ENCODE data around the gene TPM4.
A peak's percentile ranks its signal among the peaks of the same experiment; 100 is the strongest.

The TPM4 gene

GRCh38 chr19:16121967-16122366 lies 45.7 kb downstream of the TPM4 start:
- DNase-seq (ENCODE audit: low read depth in 2 of 3, low spot score in 1 of 3): no peak

GRCh38 chr19:16124953-16125352 lies 48.7 kb downstream of the TPM4 start:
- no peak for DNase-seq (ENCODE audit: low read depth in 2 of 3, low spot score in 1 of 3)

- no peak for DNase-seq (ENCODE audit: low read depth in 2 of 3, low spot score in 1 of 3)
Measured at GRCh38 chr19:16125737-16126495, 49.6 kb downstream of the TPM4 start.

GRCh38 chr19:16127080-16127479 lies 50.8 kb downstream of the TPM4 start:
- DNase-seq (ENCODE audit: low read depth in 2 of 3, low spot score in 1 of 3): no peak

GRCh38 chr19:16127776-16128371 lies 51.6 kb downstream of the TPM4 start:
- DNase-seq (ENCODE audit: low read depth in 2 of 3, low spot score in 1 of 3): no peak

- DNase-seq (ENCODE audit: low read depth in 2 of 3, low spot score in 1 of 3): no peak
Measured at GRCh38 chr19:16131648-16132047, 55.4 kb downstream of the TPM4 start.

- no peak for DNase-seq (ENCODE audit: low read depth in 2 of 3, low spot score in 1 of 3)
Measured at GRCh38 chr19:16133818-16134217, 57.5 kb downstream of the TPM4 start.

GRCh38 chr19:16134510-16134909 lies 58.2 kb downstream of the TPM4 start:
- no peak for DNase-seq (ENCODE audit: low read depth in 2 of 3, low spot score in 1 of 3)

- DNase-seq (ENCODE audit: low read depth in 2 of 3, low spot score in 1 of 3): no peak
Measured at GRCh38 chr19:16135430-16136127, 59.3 kb downstream of the TPM4 start.

GRCh38 chr19:16136185-16136999 lies 60.1 kb downstream of the TPM4 start:
- no peak for DNase-seq (ENCODE audit: low read depth in 2 of 3, low spot score in 1 of 3)

- no peak for DNase-seq (ENCODE audit: low read depth in 2 of 3, low spot score in 1 of 3)
Measured at GRCh38 chr19:16139752-16140151, 63.5 kb downstream of the TPM4 start.

GRCh38 chr19:16141043-16141442 lies 64.7 kb downstream of the TPM4 start:
- DNase-seq (ENCODE audit: low read depth in 2 of 3, low spot score in 1 of 3): no peak

GRCh38 chr19:16142032-16142580 lies 65.8 kb downstream of the TPM4 start:
- no peak for DNase-seq (ENCODE audit: low read depth in 2 of 3, low spot score in 1 of 3)

GRCh38 chr19:16143399-16144215 lies 67.3 kb downstream of the TPM4 start, which contains the start of gene HSH2D:
TSS of gene HSH2D (plus strand) at chr19:16143685. CDS start at chr19:16148751, 5,066 bp downstream.
- DNase-seq (ENCODE audit: low read depth in 2 of 3, low spot score in 1 of 3): peak; percentile 51 to 62 (median 61)

GRCh38 chr19:16144216-16144581 lies 67.9 kb downstream of the TPM4 start:
- no peak for DNase-seq (ENCODE audit: low read depth in 2 of 3, low spot score in 1 of 3)

- no peak for DNase-seq (ENCODE audit: low read depth in 2 of 3, low spot score in 1 of 3)
Measured at GRCh38 chr19:16146112-16146511, 69.8 kb downstream of the TPM4 start.

- no peak for DNase-seq (ENCODE audit: low read depth in 2 of 3, low spot score in 1 of 3)
Measured at GRCh38 chr19:16148443-16149229, 72.3 kb downstream of the TPM4 start.

Measured in stimulated activated CD4-positive, alpha-beta T cell treated with anti-CD3 and anti-CD28 coated beads, Interleukin-12 subunit alpha, Interleukin-12 subunit beta, amount 100 ng/mL, for 48 hours (primary cell).